ENCODE results near the gene ANXA10. TPM values are rescaled to one million over a fixed set of nuclear protein-coding genes. Genes with fewer than 3 reads are reported as not detected.

Gene ANXA10
- total and polyA plus RNA-seq, 2 donors (not counting 3 experiments of a cell fraction or from before 2014, with no cell fraction given), result not detected

GRCh38 chr4:168152837-168153500, 60.6 kb downstream of the ANXA10 start:
- Histone ChIP-seq H3K4me3 (replicated peaks in 1 of 3; ENCODE audit: insufficient read depth in 1 of 3, low read depth in 1 of 3, low read length in 3 of 3) (peak overlapping the region in 1 of 3 experiments; percentile 51), H3K4me1 (ENCODE audit: control insufficient read depth, extremely low read depth, insufficient read depth, low read length) (peaks cover 4% of the 10 kb centered on the region), H3K9me3 (replicated peaks; ENCODE audit: control insufficient read depth, insufficient read depth, low read length) (no peaks in the 10 kb centered on the region), H4K20me1 (replicated peaks; ENCODE audit: control insufficient read depth, extremely low read depth, insufficient read depth, low read length) (no peaks in the 10 kb centered on the region), H3K27me3 (ENCODE audit: control insufficient read depth in 2 of 2, insufficient read depth in 2 of 2, low read length in 2 of 2) (no peaks in the 10 kb centered on the region), H2AFZ (ENCODE audit: low read depth, low read length) (peak overlapping the region; percentile 76), H3K79me2 (ENCODE audit: control insufficient read depth, insufficient read depth, low read length) (no peaks in the 10 kb centered on the region), H3K4me2 (ENCODE audit: insufficient read depth, low read length) (peak overlapping the region; percentile 91), H3K9me1 (replicated peaks; ENCODE audit: control insufficient read depth, extremely low read depth, insufficient read depth, low read length) (no peaks in the 10 kb centered on the region), H3K27ac (ENCODE audit: insufficient read depth, low read depth, low read length) (no peak overlapping the region), H3K9ac (replicated peaks; ENCODE audit: extremely low read depth, insufficient read depth, low read length) (peak overlapping the region; percentile 74), H3K36me3 (ENCODE audit: control insufficient read depth in 2 of 2, extremely low read depth in 1 of 2, insufficient read depth in 2 of 2, low read length in 2 of 2) (no peaks in the 10 kb centered on the region)
- dilution Hi-C loops (cut with MboI; ENCODE audit: extremely low pct_ligation_motif_present, low sequenced_read_pairs) (no loop called here), intact Hi-C loops (cut with micrococcal nuclease) (loop anchor here (5.0 to 10.0 kb wide), 3 partner anchors 56 to 1986 kb away; no protein-coding TSS in a partner anchor)
- FAIRE-seq (no peak), DNase-seq (ENCODE audit: low read depth, low spot score) (no peak)
- TF ChIP-seq JUN (IDR thresholded peaks at IDR 0.05; ENCODE audit: borderline replicate concordance, insufficient read depth, insufficient read length, low read depth) (no peak), EZH2 (IDR thresholded peaks at IDR 0.05; ENCODE audit: borderline replicate concordance, low read depth, low read length, severe bottlenecking) (no peak), POLR2AphosphoS5 (IDR thresholded peaks at IDR 0.05; ENCODE audit: insufficient read depth, low read depth, low read length) (no peak), MYC (IDR thresholded peaks at IDR 0.05; ENCODE audit: low read depth, low read length) (no peak), FOS (IDR thresholded peaks at IDR 0.05; ENCODE audit: borderline replicate concordance, insufficient read depth, low read length) (no peak), GATA2 (IDR thresholded peaks at IDR 0.05; ENCODE audit: insufficient read depth, insufficient read length, low read depth, low read length) (no peak), POLR2A (IDR thresholded peaks at IDR 0.05; ENCODE audit: low read depth, low read length) (no peak)
- TF ChIP-seq, protein P1, sequence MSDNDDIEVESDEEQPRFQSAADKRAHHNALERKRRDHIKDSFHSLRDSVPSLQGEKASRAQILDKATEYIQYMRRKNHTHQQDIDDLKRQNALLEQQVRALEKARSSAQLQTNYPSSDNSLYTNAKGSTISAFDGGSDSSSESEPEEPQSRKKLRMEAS (IDR thresholded peaks at IDR 0.05; ENCODE audit: insufficient read depth, insufficient read length), result no peak
- TF ChIP-seq, protein P2, sequence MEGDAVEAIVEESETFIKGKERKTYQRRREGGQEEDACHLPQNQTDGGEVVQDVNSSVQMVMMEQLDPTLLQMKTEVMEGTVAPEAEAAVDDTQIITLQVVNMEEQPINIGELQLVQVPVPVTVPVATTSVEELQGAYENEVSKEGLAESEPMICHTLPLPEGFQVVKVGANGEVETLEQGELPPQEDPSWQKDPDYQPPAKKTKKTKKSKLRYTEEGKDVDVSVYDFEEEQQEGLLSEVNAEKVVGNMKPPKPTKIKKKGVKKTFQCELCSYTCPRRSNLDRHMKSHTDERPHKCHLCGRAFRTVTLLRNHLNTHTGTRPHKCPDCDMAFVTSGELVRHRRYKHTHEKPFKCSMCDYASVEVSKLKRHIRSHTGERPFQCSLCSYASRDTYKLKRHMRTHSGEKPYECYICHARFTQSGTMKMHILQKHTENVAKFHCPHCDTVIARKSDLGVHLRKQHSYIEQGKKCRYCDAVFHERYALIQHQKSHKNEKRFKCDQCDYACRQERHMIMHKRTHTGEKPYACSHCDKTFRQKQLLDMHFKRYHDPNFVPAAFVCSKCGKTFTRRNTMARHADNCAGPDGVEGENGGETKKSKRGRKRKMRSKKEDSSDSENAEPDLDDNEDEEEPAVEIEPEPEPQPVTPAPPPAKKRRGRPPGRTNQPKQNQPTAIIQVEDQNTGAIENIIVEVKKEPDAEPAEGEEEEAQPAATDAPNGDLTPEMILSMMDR (IDR thresholded peaks at IDR 0.05; ENCODE audit: extremely low read depth in 1 of 2, insufficient read depth in 1 of 2, low read depth in 1 of 2, low read length in 2 of 2), result no peak
- CTCF ChIA-PET, result interaction anchor here (0.6 to 2.8 kb wide), 44 partner anchors 8 to 1987 kb away, joined by 3 to 27 read pairs (median 4); partner anchors contain the start of genes DDX60 and SPOCK3
- BruUV-seq (replicated peaks), result no TSS peak
- POLR2A ChIA-PET, result no interaction called here
